Heart right ventricle (tissue), 16 donors: Measurements from ENCODE around the gene WDR20. TPM values are rescaled to one million over a fixed set of nuclear protein-coding genes. Genes with fewer than 3 reads are reported as not detected.
A peak's percentile ranks its signal among the peaks of the same experiment; 100 is the strongest.
"Not testable (repeated sequence)": the region's sequence is repeated elsewhere in the genome, so short reads cannot be mapped to it uniquely, and the experiment has no call there.

Experiments used
- ATAC-seq, 8 donors: fragments of 200-7000 bp; cut with Tn5 transposase; one replicate each; pipeline ENCODE4 v1.9.1; 2020; ENCODE audit warnings: mild to moderate bottlenecking in 8 of 8, moderate library complexity in 8 of 8, moderate number of reproducible peaks in 1 of 8
- DNase-seq, 2 donors: peaks; one replicate each; pipeline ENCODE4 v3.0.0-alpha.2; 2020
- H3K27ac ChIP-seq, 10 donors: fragments of 200-600 bp; sonication (generic) in 2 of 10; one replicate each; pipeline versions ENCODE4 v1.5.0 to v1.8.0; 2020 to 2022; ENCODE audit warnings: mild to moderate bottlenecking in 3 of 10
- H3K27me3 ChIP-seq, 7 donors: fragments of 200-600 bp; one replicate each; pipeline ENCODE4 v1.8.0; 2021 to 2022; ENCODE audit warnings: mild to moderate bottlenecking in 2 of 7
- H3K36me3 ChIP-seq, 9 donors: fragments of 200-600 bp; sonication (generic) in 1 of 9; one replicate each; pipeline versions ENCODE4 v1.5.0 to v1.8.0; 2020 to 2022; ENCODE audit warnings: mild to moderate bottlenecking in 2 of 9
- H3K4me1 ChIP-seq, 9 donors: fragments of 200-600 bp; sonication (generic) in 1 of 9; one replicate each; pipeline versions ENCODE4 v1.5.0 to v1.8.0; 2020 to 2022; ENCODE audit warnings: mild to moderate bottlenecking in 4 of 9
- H3K4me3 ChIP-seq, 10 donors: fragments of 200-600 bp; sonication (generic) in 2 of 10; one replicate each; pipeline versions ENCODE4 v1.5.0 to v1.8.0; 2020 to 2022; ENCODE audit warnings: mild to moderate bottlenecking in 7 of 10, moderate library complexity in 2 of 10
- H3K9me3 ChIP-seq, 11 donors: fragments of 200-600 bp in 10 of 11; sonication (generic) in 2 of 11; one replicate each; pipeline versions ENCODE4 v1.5.0 to v1.8.0; 2013 to 2022; ENCODE audit warnings: mild to moderate bottlenecking in 2 of 11, control low read depth in 1 of 11, moderate library complexity in 1 of 11
- CTCF ChIP-seq, 9 donors: fragments of 200-600 bp; sonication (generic) in 2 of 9; IDR thresholded peaks; one replicate each; pipeline versions ENCODE4 v1.5.0 to v1.8.0; 2021 to 2022; ENCODE audit warnings: antibody characterized with exemption in 9 of 9, mild to moderate bottlenecking in 5 of 9, moderate library complexity in 1 of 9
- WGBS, 2 donors: extraction: QIAGEN DNeasy Blood & Tissue Kit; methylation state at CpG; one replicate each; pipeline ENCODE4 v1.1.7; 2013; ENCODE audit warnings: inconsistent platforms in 1 of 2; 5-methylcytosine and 5-hydroxymethylcytosine counted together
- intact Hi-C, 10 donors: fragments of 100-400 bp; cut with DNase I; formaldehyde crosslinking; loops; one replicate each; pipeline versions ENCODE4 v1.11.1 to v1.14.2; 2022
- polyA plus RNA-seq, 2 donors: library from polyadenylated mRNA; stranded (reverse); fragments of 200-250 nt; gene quantifications; one replicate each; pipeline ENCODE4 v1.2.3, GENCODE V29; 2013
- total RNA-seq, 10 donors: library from RNA; stranded (reverse); fragmentation: NEBNext Ultra II Directional in 3 of 10; extraction: Animal tissue kit (Norgen Biotek cat#: 25700) in 3 of 10; gene quantifications; one replicate each; pipeline versions ENCODE4 v1.2.1 to v1.2.4, GENCODE V29; 2021 to 2023
- donor health status: Arrhythmogenic right ventricular cardiomyopathy.
- donor health status: ischemic (EF 13 %, LVEDD 7.1; RV severe dilation, severe dysfunction).
- donor health status: healthy with polysubstance abuse.
- donor health status: DM: no; HTN: yes; CAD: no.
- donor health status: DM: no; HTN: no; CAD: no.
- donor health status: ischemic (EF 25% LVEDD 6.9; RV normal size, moderate dysfunction).
- donor health status: ischemic (EF 25% LVEDD 5.7; RV mildly dilated, moderate dysfunction).
- donor health status: healthy.
- donor health status: DM: yes; HTN: yes; CAD: no.
- donor health status: Ischemic cardiomyopathy.
- donor health status: ischemic (EF 35%, LVEDD 5.7; RV mildly dilated, moderate dysfunction).
- donor health status: nonischemic (EF 11% LVEDD 7.7; RV severe dilation, severe dysfunction).
- donor health status: DM: yes; HTN: yes; CAD: no.
- donor health status: PGD.
- donor health status: ischemic (EF 29% LVEDD 5.4; RV normal size, mild dysfunction).
- donor health status: nonischemic (EF 23%, LVEDD 6.1; RV moderate dilation, normal function).

The WDR20 gene
- total and polyA plus RNA-seq, 12 donors: 10.7 to 28.0 (median 20.5) TPM

DNA sequence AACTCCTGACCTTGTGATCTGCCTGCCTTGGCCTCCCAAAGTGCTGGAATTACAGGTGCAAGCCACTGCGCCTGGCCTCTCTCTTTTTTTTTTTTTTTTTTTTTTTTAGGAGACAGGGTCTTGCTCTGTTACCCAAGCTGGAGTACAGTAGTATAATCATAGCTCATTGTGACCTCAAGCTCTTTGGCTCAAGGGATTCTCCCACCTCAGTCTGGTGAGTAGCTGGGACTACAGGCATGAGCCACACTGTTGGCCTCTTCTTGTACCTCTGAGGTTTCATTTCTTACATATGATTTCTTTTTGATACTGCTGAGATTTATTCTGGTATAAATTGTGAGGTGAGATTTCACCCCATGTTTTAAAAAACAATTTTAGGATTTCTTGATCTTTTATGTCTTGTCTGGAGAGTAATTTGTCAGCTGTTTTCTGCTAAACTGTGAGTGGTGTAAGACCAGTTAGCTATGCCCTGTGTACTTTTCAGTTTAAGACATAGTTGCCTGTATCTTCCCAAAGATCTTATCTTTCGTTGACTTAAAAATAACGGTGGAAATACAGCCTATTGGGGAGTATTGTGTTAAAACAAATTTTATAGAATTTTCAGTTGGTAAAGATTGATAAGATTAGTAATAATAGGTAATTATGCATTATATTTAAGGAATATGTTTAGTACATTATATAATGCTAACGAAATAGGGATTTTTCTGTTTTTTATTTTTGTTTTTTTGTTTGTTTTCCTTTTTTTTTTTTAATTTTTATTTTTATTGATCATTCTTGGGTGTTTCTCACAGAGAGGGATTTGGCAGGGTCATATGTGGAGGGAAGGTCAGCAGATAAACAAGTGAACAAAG is 31.7 kb downstream of the WDR20 start:
- ATAC-seq: peak in 5 of 8 donors; percentile 44 to 73 (median 62)
- H3K36me3 ChIP-seq: peaks cover 0 to 13% (median 0%) of the 10 kb centered on the region in 9 donors
- no peaks in the 10 kb centered on the region for H3K9me3 ChIP-seq
- no peaks in the 10 kb centered on the region for H3K27me3 ChIP-seq
- H3K4me1 ChIP-seq: peaks cover 0 to 37% (median 14%) of the 10 kb centered on the region in 9 donors
- no peak overlapping the region for H3K27ac ChIP-seq
- H3K4me3 ChIP-seq: no peak overlapping the region
- no peak for DNase-seq
- no peak for TF ChIP-seq CTCF (IDR thresholded peaks at IDR 0.05)
- intact Hi-C loops: no loop called here
- WGBS, 2 donors: 73 to 78% methylated on average over 4 of the region's 4 CpGs

DNA sequence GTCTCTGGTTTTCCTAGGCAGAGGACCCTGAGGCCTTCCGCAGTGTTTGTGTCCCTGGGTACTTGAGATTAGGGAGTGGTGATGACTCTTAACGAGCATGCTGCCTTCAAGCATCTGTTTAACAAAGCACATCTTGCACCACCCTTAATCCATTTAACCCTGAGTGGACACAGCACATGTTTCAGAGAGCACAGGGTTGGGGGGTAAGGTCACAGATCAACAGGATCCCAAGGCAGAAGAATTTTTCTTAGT is 32.2 kb downstream of the WDR20 start:
- H3K4me3 ChIP-seq, ATAC-seq, H3K9me3 ChIP-seq, H3K27ac ChIP-seq, DNase-seq, intact Hi-C loops, H3K27me3 ChIP-seq: not testable (repeated sequence)
- WGBS, 2 donors: 40% methylated on average over 1 of the region's 2 CpGs; no CpG with 5 or more reads in 1 of the 2 donors
- H3K36me3 ChIP-seq: peaks cover 0 to 13% (median 0%) of the 10 kb centered on the region in 9 donors
- peaks cover 0 to 32% (median 10%) of the 10 kb centered on the region in 9 donors for H3K4me1 ChIP-seq

DNA sequence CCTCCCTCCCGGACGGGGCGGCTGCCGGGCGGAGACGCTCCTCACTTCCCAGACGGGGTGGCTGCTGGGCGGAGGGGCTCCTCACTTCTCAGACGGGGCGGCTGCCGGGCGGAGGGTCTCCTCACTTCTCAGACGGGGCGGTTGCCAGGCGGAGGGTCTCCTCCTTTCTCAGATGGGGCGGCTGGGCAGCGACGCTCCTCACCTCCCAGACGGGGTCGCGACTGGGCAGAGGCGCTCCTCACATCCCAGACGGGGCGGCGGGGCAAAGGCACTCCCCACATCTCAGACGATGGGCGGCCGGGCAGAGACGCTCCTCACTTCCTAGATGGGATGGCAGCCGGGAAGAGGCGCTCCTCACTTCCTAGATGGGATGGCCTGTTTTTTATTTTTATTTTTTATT is 33.0 kb downstream of the WDR20 start:
- H3K27ac ChIP-seq, H3K9me3 ChIP-seq, H3K36me3 ChIP-seq, H3K4me3 ChIP-seq, ATAC-seq, H3K27me3 ChIP-seq, intact Hi-C loops, DNase-seq: not testable (repeated sequence)
- 96 to 99% methylated on average over 17 to 22 of the region's 31 CpGs for WGBS, 2 donors
- peaks cover 0 to 34% (median 10%) of the 10 kb centered on the region in 9 donors for H3K4me1 ChIP-seq

DNA sequence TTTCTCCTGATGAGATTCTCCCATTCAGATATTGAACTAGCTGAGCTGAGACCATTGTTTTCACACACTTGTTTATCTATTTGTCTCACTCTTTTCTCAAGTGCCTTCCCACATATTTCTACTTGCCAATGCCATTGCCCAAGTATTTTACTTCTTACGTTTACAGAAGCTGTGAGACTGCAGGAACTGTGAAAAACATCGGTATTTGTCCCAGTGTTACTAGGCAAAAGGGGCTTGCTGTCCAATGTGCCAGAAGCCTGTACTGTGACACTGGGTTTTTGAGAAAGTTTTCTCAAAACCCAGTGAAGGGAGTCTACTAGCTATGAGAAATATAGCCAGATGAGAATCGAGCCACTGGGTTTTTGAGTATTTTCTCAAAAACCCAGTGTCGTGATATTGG is 37.5 kb downstream of the WDR20 start:
- peaks cover 0 to 36% (median 17%) of the 10 kb centered on the region in 9 donors for H3K4me1 ChIP-seq
- ATAC-seq (no peak), DNase-seq (no peak)
- H3K27me3 ChIP-seq: no peaks in the 10 kb centered on the region
- intact Hi-C loops: no loop called here
- peaks cover 0 to 7% (median 0%) of the 10 kb centered on the region in 9 donors for H3K36me3 ChIP-seq
- H3K9me3 ChIP-seq: no peaks in the 10 kb centered on the region
- TF ChIP-seq CTCF (IDR thresholded peaks at IDR 0.05): no peak
- WGBS, 2 donors: 82 to 83% methylated on average over 4 of the region's 4 CpGs
- H3K4me3 ChIP-seq: no peak overlapping the region
- no peak overlapping the region for H3K27ac ChIP-seq

- intact Hi-C loops: no loop called here
- no peak overlapping the region for H3K27ac ChIP-seq
- TF ChIP-seq CTCF (IDR thresholded peaks at IDR 0.05): no peak
- H3K27me3 ChIP-seq: no peaks in the 10 kb centered on the region
- no peak overlapping the region for H3K4me3 ChIP-seq
- no peak for ATAC-seq
- H3K36me3 ChIP-seq: peaks cover 0 to 7% (median 0%) of the 10 kb centered on the region in 9 donors
- 89 to 93% methylated on average over 5 of the region's 5 CpGs for WGBS, 2 donors
- H3K9me3 ChIP-seq: no peaks in the 10 kb centered on the region
- DNase-seq: no peak
- peaks cover 0 to 52% (median 27%) of the 10 kb centered on the region in 9 donors for H3K4me1 ChIP-seq
Measured at GRCh38 chr14:102178806-102179205, 39.1 kb downstream of the WDR20 start.
